PFSK-1 (cell line): Measurements from ENCODE around the gene MAP3K4.

Experiments
- POLR2AphosphoS5 ChIP-seq: IDR thresholded peaks from 2 replicates; pipeline ENCODE4 v1.6.1; 2012; ENCODE audit warnings: low read depth, mild to moderate bottlenecking, control low read depth, low read length, moderate library complexity
- REST ChIP-seq, 2 experiments: IDR thresholded peaks; 2 replicates each; pipeline versions ENCODE4 v1.6.1 to v1.8.0; 2011 to 2012; ENCODE audit warnings: low read depth in 2 of 2, low read length in 2 of 2, control low read depth in 1 of 2, inconsistent platforms in 1 of 2, mild to moderate bottlenecking in 1 of 2, moderate library complexity in 1 of 2; ENCODE audit not compliant: insufficient read depth in 1 of 2

DNA sequence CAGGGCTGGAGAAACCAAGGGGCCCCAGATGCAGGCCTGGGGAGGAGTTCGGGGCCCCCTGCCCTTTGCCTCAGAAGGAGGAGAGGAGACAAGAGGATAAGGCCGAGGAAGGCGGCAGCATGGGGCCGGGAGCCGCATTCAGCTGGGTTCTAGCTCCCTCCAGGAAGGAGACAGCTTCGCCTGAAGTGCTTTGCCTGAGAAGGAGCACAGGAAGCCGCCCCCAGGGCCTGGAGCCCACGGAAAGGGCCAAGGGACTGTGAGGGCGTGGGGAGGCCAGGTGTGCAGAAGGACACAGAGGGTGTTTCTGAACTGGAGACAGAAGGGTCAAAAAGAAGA, 160.9 kb downstream of the MAP3K4 start:
- TF ChIP-seq POLR2AphosphoS5: no peak
- no peak for TF ChIP-seq REST (IDR thresholded peaks at IDR 0.05; ENCODE audit: insufficient read depth in 1 of 2, low read depth in 2 of 2, low read length in 2 of 2)
